Astrocyte of the cerebellum (primary cell): ENCODE measurements around the gene PRAC1.
A peak's percentile ranks its signal among the peaks of the same experiment; 100 is the strongest.

Experiments
- DNase-seq: peaks from one replicate; pipeline ENCODE4 v3.0.0-alpha.2; 2011; ENCODE audit warnings: low read depth
- H3K4me3 ChIP-seq: 2 replicates; pipeline ENCODE4 v1.5.1; 2011; ENCODE audit warnings: mild to moderate bottlenecking, low read depth, low read length, moderate library complexity
- in situ Hi-C: cut with HindIII; loops from 2 replicates; pipeline ENCODE4 v1.10.0; 2017; ENCODE audit warnings: low sequenced_read_pairs
- TF ChIP-seq, protein P1 (sequence below): IDR thresholded peaks from 2 replicates; pipeline ENCODE4 v1.5.1; 2012; ENCODE audit warnings: low read length, low read depth, moderate library complexity, mild to moderate bottlenecking; ENCODE audit errors: missing control alignments

The PRAC1 gene

DNA sequence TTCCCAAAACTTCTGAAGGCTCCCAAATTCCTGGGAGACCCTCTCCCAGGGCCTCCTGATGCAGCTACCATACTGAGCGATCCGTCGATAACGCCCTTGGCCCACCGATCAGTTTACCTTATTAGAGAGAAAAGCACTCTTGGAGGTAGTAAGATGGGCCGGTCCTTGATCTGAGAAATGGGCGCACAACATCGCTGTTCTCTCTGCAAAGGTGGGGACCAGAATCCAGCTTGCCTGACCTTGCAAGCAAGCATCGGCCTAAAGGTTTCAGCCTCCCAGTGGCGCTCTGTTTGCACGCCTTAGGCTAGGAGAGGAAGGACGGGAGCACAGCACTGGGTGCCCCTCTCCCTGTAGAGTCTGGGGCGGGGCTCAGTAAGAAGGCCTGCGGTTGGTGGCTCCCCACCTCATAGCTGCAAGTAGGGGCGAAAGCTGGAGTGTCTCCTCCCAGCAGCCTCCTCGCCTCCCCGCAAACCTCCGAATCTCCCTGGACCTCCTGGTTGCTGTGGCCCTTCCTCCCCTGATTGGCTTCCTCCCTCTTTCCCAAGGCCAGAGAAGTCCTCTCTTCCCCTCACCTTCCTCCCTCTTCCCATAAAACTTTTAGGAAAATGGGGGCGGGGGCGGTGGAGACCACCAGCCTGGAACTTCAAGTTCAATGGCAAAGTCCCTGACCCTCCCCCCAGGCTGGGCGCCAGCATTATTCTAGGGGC is at the start of gene PRAC1:
Gene PRAC1 (minus strand): TSS at position 318 of the 707 bp plus-strand sequence. CDS start 126 bp downstream, at position 192.
- DNase-seq, result no peak
- in situ Hi-C loops, result no loop called here
- H3K4me3 ChIP-seq, result no peak within 1 kb of the TSS
- TF ChIP-seq, protein P1, sequence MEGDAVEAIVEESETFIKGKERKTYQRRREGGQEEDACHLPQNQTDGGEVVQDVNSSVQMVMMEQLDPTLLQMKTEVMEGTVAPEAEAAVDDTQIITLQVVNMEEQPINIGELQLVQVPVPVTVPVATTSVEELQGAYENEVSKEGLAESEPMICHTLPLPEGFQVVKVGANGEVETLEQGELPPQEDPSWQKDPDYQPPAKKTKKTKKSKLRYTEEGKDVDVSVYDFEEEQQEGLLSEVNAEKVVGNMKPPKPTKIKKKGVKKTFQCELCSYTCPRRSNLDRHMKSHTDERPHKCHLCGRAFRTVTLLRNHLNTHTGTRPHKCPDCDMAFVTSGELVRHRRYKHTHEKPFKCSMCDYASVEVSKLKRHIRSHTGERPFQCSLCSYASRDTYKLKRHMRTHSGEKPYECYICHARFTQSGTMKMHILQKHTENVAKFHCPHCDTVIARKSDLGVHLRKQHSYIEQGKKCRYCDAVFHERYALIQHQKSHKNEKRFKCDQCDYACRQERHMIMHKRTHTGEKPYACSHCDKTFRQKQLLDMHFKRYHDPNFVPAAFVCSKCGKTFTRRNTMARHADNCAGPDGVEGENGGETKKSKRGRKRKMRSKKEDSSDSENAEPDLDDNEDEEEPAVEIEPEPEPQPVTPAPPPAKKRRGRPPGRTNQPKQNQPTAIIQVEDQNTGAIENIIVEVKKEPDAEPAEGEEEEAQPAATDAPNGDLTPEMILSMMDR, result no peak

DNA sequence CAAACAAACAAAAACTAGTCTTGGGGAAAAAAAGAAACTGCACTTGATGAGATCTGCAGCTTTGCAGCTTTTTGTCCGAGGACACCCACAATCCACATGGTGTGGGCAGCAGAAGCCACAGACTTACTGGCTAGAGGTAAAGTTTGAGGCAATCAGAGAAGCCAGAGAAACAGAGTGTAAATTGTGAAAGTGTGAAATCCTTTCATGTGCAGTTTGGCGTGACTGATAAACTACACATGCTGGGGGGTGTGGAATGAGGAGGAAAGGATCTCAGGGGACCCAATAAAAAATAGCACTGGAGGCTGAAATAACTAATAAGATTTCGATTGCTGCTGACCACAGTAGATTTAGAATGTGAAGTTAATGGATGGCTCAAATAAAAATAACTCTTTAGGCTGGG is 48.6 kb upstream of the PRAC1 start:
- no peak overlapping the region for H3K4me3 ChIP-seq
- peak; percentile 20 for DNase-seq
- in situ Hi-C loops, result no loop called here
- TF ChIP-seq, protein P1, result no peak

DNA sequence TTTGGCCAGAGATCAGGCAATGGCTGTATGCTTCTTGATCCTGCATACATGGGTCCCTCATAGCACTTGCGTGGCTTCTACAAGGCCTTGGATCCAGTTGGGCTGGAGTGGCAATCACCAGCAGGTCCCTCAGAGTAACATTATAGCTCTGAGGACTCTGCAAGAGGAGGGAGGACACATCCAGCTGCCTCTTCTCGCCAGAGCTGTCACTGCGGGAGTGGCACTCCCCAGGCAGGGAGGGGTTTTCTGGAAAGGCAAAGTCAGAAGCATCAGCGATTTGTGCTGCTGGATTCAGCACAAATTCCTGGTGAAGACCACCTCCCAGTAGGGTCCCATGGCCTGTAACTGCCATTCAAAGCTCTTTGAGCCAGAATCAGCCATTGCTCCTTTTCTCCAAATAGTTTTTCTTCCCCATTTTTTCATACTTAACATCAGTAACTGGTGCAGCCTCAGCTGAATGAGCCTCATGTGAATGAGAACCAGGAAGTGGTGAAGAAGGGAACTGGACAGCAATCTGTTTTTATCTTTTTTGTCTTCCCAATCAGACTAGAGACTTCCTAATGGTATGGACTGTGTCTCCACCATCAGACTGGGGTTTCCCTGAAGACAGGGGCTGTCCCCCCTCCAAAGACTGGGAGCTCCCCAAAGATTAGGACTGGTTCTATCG is 46.8 kb upstream of the PRAC1 start:
- in situ Hi-C loops, result no loop called here
- TF ChIP-seq, protein P1, result no peak
- H3K4me3 ChIP-seq, result no peak overlapping the region
- no peak for DNase-seq

DNA sequence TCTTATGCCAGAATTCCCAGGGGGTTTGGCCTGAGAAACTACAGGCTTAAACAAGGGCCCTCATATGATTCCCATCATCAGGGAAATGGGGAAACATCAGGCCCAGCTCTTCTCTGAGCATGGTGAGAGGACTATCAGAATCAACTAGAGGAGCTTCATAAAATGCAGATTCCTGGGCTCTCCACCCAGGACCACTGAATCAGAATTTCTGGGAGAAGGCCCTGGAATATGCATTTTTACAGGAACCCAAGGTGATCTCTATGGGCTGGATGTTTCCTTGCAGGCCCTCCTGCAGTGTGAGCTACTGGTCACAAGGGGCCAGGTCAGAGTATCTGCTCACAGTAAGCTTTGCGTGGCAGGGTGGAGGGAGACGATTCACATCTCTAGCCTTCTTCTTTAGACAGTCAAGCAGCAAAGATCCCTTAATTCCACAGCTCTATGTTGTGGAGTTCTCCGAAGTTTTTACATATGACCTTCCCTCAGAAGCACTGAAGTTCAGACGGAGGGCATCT is 45.0 kb upstream of the PRAC1 start:
- no peak overlapping the region for H3K4me3 ChIP-seq
- in situ Hi-C loops, result no loop called here
- TF ChIP-seq, protein P1, result no peak
- DNase-seq, result no peak

DNA sequence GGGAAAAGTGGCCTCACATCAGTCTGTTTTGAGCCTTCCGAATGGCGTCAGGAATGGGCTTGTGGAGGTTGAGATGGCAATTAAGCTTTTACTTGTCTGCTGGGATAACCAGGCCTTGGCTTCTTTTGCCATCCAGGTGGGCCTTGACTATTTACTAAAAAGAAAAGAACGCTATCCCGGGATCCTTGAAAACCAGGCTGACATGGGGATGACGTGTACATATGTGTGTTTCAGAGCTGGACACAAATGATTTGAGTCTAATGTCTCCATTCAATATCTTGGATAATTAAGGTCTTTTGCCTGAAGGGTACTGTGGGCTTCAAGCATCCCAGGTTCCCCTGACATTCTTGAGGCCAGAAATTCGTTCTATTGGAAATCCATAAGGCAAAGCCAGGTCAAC is 38.8 kb upstream of the PRAC1 start:
- in situ Hi-C loops, result loop anchor here (5.0 kb wide), 1 partner anchor 44 kb away; no protein-coding TSS in a partner anchor
- DNase-seq, result no peak
- TF ChIP-seq, protein P1, result no peak
- no peak overlapping the region for H3K4me3 ChIP-seq

DNA sequence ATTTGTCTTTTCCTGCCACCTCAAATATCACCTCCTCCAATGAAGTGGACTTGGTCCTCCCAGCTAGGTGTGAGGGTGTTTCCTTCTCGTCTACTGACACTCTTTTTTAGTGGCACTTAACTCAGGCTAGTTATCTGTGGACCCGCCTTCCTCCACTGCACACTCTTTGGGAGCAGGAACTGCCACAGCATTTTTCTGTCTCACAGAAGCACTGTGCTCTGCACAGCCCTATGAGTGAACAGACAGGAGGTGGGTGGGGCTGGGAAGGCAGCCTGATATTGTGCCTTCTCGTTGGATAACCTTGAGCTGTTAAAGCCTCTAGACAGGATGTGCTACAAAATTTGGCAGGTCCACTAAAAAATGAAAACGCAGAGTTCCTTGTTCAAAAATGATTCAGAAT is 38.1 kb upstream of the PRAC1 start:
- in situ Hi-C loops, result loop anchor here (5.0 kb wide), 1 partner anchor 43 kb away; no protein-coding TSS in a partner anchor
- DNase-seq, result no peak
- no peak overlapping the region for H3K4me3 ChIP-seq
- TF ChIP-seq, protein P1, result no peak
